NCI-H187 (cell line): Measurements from ENCODE around the gene INSRR.

ENCODE experiments used
- DNase-seq, 2 experiments: peaks; one replicate each; lab custom pipeline; 2025; lab: John Stamatoyannopoulos, UW

INSRR gene

DNA sequence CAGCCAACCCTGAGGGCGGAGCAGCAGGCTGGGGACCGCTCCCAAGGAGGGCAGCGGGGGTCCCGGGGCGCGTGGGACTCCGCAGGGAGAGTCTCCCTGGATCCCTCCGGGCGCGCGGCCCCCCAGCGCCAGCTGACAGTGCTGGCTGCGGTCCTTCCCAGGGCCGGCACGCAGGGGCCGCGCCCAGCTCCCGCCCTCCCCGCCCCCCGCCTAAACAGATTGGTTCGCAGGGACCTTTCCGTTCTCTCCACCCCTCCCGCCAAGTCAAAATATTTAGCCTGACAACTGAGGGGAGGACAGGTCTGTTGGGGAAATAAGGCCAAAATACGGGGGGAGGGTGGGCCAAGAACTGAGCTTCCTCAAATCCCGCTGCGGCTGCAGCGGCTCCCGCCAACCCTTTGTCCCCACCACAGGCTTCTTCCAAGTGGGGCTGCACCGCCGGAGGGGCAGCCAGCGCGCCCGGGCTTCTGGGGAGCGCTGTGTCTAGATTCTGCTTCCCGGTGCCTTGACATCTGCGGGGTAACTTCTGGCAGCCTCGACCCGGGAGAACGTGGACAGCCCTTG lies at the start of gene INSRR:
Gene INSRR, minus strand, starts transcription at position 159 of the 564 bp plus-strand sequence. CDS start 496 bp downstream, outside the sequence.
- no peak for DNase-seq

DNA sequence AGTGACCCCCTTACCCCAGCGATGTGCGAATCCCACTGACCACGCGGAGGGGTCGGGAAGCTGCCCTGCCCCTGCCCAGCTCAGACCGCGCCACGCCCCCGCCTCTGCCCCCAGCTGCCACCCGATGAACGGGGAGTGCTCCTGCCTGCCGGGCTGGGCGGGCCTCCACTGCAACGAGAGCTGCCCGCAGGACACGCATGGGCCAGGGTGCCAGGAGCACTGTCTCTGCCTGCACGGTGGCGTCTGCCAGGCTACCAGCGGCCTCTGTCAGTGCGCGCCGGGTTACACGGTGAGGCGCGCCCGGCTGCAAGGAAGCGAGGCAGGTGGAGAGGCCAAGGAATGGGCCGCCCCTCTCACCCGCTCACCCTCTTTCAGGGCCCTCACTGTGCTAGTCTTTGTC lies 49.6 kb upstream of the INSRR start:
- no peak for DNase-seq

DNA sequence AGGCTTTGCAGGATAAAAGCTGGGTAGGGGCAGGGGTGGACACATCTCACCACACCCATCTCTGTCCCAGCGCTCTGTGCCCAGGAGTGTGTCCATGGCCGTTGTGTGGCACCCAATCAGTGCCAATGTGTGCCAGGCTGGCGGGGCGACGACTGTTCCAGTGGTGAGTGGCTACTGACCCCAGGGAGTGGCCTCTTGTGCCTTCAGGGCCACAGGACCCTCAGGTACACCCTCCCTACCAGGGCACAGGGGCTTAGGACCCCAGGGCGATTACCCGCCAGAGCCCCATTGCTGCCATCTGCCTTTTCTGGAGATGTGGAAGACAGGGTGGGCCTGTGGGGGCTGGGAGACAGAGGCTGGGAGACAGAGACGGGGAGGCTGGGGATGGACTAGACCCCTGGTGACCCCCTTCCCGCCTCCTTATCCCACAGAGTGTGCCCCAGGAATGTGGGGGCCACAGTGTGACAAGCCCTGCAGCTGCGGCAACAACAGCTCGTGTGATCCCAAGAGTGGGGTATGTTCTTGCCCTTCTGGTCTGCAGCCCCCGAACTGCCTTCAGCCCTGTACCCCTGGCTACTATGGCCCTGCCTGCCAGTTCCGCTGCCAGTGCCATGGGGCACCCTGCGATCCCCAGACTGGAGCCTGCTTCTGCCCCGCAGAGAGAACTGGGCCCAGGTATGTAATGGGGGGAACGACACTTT lies 47.4 kb upstream of the INSRR start:
- no peak for DNase-seq

DNA sequence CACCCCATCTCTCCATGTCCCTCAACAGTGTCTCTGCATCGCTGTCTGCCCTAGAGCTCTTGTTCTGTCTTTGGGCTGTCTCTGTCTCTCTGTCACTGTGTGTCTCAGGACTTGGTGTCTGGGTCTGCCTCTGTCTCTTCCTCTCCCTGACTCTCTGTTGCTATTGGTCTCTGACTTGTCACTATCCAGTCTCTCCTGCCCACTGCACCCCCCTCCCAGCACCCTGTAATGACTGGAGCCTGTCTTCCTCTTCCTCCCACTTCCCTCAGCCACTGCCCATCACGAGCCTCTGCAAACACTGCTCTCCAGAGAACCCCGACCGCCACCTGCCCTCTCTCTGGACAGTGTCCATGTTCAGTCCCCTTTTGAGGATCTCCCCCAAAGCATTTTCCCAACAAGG lies 46.7 kb upstream of the INSRR start:
- DNase-seq, result no peak

DNA sequence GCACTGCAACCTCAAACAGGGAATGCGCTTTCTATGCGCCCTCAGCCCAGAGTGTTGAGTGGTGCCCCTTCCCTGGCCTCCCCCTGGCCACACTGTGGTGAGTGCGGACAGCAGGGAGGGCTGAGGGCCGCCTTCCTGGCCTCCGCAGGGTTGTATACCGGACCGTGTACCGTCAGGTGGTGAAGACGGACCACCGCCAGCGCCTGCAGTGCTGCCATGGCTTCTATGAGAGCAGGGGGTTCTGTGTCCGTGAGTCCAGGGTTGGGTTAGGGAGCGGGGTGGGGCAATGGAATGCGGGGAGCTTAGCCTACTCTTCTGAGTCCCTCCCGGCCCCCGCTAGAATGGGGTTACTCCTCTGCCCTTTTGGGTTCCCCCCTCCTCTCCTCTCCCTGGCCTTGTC lies 46.3 kb upstream of the INSRR start:
- DNase-seq, result no peak

DNA sequence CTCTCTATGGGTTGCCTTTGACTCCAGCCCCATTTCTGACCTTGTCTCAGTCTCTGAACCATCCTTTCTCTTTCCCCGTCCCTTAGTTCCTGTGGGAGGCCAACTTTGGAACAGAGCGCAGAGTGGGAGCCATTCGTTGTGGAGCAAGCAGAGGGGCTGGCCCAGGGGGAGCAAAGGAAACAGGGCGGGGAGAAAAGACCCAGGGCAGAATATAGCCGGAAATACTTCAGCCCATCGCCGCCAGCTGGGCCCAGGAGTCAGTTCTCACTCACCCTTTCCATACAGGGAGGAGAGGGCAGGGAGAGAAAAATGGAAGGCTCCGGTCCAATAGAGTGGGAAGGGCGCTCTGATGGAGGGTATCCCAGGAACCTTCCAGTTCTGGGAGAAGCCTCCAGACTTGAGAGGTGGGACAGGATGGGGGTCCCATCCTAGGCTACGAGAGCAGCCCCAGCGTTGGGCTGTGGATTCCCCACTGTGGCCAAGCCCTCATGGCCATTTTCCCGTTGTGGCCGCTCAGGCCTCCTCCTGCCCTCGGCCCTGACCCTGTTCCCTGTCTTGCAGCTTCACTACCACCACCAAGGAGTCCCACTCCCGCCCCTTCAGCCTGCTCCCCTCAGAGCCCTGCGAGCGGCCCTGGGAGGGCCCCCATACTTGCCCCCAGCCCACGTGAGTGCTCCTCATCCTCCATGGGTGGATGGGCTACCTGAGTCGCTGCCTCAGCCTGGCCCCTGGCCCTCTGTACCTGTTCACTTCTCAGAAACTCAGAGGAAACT lies 45.5 kb upstream of the INSRR start:
- no peak for DNase-seq

DNA sequence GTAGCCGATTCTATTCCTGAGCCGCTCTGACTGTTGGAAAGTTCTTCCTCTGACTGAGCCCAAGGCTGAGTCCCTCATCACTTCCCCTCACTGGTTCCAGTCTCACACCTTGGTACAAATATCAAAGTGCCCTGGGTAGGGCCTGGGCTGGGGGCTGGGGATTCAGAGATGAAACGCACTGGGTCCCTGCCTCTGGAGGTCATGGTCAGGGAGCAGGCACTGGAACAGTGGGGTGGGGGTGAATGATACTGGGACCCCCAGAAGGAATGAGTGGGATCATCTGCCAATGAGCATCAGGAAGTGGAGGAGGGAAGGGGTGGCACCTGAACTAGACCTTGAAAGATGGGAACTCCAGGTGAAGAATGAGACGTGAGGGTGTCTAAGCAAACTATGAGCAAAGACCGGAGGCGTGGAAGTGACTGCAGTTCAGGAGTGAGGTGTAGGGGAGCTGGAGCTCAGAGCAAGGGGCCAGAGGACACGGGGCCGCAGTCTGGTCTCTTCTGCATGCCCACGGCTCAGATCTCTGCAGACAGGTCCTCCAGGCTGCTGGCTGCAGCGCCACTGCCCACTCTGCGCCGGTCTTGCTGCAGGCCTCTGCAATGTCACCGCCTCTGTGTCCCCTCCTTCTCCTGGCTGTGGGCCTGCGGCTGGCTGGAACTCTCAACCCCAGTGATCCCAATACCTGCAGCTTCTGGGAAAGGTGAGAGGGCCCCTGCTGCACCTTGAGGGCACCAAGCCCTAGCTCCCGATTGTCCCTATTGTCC lies 44.6 kb upstream of the INSRR start:
- no peak for DNase-seq

DNA sequence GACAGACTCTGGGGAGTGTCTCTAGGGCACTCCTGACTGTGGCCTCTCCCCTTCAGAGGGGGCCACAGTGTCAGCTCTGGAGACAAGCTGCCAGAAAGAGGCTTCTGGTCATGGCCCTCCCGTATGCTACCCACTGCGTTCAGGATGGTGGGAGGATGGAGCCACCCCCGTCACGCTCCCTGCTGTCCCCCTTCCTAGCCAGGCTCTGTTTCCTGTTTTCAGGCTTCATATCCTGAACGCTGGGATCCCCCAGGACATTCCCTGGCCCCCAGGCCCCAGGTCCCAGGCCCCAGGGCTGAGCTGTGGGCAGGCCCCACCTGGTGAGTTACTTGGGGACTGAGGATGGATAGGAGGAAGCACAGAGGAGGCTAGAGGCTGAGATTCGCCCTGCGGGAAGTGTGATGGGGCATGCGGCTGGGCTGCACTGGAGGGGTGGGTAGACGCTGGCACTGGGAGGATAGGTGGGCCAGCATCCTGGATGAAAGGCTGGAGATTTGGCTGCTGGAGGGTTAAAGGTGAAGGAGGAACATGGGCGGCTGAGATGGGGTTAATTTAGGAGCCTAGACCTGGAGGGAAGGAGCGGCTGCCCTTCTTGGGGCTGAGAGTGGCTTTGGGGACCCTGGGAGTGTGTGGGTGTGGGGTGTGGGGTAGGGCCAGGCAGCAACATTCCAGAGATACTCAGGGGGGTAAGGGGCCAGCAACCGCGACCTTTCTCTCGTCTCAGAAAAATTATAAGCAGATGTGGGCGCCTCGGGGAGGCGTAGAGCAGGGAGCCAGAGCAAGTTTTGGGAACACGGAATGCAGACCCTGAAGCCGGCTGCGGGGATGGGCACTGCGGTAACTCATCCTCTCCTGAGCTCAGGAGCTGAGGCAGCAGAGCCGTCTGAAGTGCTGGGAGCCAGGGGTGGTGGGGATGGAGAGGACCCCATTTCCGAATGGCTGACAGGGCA lies 43.3 kb upstream of the INSRR start:
- no peak for DNase-seq

DNA sequence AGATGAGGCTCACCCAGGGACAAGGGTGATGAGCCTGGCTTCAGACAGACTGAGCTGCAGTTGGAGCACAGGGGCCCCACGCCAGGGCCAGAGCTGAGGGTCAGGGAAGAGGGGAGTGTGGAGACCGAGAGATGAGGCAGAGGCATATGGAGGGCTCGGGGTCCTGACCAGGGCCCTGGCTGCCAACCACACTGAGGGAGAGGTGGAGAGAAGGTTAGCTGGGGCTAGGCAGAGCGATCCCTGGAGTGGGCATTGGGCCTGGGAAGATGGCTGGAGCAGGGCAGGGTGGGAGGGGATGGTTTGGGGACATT lies 42.6 kb upstream of the INSRR start:
- no peak for DNase-seq

DNA sequence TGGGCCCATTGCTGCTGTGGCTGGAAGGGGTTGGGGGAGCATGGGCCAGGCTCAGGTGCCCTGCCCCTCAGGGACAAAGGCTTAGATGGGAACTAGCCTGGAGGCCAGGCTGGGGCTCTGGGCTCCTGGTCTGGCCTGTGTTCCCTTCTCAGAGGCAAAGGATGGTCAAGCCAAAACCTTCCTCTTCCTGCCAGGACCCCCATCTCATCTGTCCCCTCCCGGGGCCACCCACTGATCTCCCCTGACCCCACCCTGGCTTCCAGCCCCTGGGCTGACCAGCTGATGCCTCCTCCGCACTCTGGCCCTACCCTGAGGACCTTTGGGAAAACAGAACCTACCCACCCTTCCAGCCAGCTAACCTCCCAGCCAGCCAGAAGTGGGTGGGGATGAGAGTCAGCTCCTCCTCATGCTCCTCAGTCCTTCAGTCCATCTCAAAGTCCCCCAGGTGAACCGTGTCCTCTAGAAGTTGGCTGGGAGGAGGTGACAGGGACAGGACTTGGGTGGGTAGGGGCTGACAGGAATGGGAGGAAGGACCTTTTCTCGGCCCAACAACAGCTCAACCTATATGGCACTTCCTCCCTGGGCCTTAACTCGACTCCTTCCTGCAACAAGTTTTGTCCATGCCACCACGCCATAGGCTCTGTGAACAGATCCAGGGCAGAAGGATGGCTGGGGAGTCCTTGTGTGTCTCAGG lies 42.1 kb upstream of the INSRR start:
- DNase-seq, result no peak

DNA sequence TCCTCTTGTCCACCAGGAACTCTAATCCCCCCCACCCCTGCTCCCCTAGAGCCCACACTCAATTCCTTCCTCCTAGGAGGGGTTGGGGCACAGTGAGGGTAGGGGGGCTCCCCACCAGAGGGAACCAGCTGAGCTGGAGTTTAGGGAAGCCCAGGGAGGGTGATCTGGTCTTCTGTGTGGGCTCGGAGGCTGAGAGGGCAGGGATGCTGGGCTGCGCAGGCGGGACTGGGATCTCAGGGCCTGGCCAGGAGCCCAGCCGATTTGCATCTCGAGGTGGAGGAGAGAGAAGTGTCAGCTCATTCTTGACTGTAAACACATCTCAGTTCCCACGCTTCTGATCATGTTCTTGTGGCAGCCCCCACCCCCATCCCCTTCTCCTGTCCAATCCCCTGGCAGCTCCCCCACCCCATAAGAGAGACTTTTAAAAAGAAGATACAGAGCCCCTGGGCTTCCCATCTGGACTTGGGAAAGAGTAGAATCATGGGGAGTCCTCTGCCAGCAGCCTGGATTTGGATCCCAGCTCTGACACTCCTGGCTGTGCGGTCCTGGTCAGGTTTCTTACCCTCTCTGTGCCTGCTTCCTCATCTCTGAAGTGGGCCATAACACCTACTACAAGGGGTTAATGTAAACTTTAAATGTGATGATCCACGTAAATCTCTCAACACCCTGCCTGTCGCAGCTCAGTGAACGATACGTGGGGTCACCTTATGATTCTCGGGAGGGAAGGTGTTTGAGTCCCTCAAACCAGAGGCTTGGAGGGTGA lies 41.2 kb upstream of the INSRR start:
- DNase-seq, result no peak

DNA sequence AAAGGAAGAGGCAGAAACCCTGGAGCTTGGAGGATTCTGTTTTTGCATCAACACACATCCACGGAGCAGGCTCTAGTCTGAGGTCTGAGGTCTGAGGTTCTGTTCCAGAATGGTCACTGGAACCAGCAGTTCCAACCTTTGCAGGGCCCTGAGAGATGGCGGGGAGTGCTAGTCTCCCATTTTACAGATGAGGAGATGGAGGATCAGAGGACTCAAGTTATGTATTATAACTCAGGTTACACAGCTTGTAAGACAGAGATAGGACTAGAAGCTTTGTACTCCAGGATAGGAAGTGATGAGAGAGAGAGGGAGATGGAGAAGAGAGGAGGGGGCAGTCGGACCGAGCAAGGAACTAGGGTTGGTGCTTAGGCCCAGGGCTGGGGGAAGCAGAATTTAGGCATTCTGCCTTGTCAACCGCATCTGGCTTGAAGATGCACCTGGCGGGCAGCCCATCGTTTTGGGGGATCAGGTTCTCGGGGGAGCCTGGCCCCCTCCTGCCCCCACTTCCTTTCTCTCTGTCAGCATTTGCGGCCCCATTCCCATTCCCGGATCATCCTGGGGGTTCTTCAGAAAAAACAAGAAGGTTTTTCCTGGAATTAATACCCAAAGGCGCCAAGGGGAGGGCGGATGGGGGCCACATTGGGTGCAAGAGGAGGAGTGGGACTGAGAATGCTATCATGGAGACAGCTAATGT lies 40.2 kb upstream of the INSRR start:
- no peak for DNase-seq

DNA sequence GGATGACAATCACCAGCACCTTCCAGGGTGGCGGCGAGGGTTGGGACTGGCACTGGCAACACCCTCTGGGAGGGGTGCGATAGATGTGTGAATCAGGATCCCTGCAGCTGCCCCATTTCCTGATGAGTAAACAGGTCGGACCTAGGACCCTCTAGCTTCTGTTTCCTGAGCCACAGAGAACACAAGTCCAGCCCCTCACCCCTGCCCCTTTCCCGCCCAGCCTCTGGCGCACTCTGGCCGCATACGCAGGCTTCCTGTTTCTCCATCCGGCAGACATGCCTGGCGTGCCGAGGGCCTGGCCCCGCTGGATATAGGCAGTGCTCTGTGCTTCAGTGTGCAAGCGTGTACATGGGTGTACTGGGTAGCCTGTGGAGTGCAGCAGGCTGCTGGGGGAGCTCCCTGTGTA lies 39.2 kb upstream of the INSRR start:
- DNase-seq, result no peak

DNA sequence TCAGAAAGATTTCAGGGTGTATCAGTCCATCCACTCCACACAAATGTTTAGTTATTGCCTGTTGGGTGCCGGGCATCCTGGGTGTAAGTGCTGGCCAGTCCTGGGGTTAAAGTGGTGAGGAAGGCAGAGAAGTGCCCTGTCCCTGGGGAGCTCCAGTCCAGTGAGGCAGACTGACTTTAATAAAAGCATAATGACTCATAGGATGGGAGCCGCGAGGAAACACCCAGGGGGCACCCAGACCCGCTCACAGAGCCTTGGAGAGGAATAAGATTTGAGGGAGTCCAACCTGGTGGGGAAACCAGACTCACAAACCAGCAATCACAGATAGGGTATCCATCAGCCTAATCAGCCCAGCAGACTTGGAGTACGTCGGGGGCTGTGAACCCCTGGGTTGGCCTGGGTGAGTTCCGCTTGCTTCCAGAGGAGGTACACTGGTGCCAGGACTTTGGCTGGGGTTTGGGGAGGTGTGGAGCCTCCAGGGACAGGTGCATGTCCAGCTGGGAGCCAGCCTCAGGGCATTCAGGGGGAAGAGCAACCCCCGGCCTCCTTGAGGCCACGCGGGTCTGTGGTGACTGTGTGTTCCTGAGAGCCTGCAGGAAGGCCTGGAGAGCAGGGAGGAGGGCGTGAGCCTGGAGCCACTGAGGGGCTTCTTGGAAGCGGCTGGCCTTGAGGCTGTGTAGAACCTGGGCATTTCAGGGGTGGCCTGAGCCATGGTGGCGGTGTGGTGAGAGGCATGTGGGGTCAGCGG lies 38.3 kb upstream of the INSRR start:
- no peak for DNase-seq

DNA sequence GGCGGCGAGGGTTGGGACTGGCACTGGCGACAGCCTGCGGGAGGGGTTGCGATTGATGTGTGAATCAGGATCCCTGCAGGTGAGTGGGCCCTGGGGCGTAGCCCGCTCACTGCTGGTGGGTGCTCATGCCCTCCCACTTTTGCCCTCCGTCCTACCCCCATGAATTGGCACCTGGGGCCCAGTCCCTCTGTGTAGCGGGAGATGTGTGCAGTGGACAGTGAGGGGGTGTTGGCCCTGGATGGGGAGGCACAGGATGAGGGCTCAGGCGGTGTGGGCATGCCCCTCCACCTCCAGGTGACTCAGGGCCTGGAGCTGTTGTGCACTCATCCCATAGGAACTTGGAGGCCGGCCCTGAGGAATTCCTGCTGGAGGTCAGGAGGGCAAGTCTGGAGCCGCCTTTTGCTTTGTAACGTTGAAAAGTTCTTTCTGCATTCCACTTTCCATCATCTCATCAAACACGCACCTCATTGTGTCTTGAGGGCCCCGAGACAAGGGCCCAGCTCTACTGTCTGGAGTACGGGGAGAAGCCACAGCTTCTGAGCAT lies 37.6 kb upstream of the INSRR start:
- DNase-seq, result no peak

DNA sequence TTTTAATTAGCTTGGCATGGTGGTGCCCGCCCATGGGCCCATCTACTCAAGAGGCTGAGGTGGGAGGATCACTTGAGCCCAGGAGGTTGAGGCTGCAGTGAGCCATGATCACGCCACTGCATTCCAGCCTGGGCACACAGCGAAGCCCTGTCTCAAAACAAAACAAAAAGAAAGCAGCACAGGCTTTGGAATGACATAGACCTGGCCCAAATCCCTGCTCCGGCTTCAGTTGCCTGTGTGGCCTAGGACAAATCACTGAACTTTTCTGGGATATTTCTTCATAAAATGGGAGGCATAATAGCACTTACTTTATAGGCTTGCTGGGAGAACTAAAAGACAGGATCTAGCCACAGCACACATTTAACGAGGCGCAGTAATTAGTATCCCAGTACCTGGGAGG lies 37.0 kb upstream of the INSRR start:
- no peak for DNase-seq

DNA sequence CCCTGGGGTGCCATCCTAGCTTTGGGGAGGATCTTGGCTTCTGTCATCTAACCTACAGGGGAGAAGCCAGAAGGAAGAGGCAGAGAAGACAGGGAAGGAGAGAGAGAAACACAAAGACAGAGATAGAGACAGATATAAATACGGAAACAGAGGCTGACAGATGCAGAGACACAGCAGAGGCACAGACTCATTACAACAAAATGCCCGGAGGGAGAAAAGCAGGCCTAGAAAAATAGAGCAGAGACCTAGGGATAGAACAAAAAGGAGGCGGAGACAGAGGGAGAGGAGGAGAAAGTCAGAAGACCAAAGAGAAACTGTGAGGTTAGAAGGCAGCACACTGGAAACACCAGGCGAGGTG lies 36.5 kb upstream of the INSRR start:
- no peak for DNase-seq

DNA sequence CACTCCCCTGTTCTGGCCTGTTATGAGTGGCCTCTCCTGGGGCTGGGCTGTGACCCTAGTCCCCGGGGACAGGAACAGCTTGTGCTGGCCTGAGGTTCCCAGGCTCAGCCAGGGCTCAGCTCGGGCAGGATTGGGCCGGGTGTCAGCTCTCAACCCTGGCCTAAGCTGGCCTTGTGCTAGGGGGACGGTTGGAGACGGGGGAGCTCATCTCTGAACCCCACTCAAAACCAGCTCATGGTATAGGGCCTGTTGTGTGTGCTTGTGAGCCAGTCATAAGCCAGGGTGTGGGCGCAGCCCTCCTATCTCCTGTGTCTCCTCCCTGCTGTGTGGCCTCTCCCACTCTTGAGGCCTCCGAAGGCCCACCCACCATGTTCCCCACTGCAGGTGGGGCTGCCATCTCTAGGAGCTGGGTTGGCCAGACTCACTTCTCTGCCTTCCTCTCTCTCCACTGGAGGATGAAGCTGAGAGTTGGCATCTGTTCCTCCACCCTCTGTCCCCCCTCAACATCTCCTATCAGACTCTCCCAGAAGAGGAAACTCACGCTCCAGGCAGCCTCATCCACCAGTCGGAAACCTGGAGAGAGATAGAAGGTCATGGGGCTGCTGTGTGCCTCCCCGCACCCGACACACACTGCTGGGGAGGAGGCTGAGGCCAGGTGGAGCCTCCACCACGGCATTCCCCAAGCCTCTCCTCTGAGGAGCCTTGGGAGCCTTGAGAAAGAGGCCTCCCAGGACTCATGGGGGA lies 36.0 kb upstream of the INSRR start:
- DNase-seq, result no peak
